Raji (cell line): ENCODE results near the gene DEFB112.

Source experiments
- POLR2A ChIP-seq: IDR thresholded peaks from 2 replicates; pipeline ENCODE4 v1.6.1; 2011; ENCODE audit warnings: low read depth, low read length, control low read depth; ENCODE audit not compliant: insufficient read depth

Gene DEFB112

DNA sequence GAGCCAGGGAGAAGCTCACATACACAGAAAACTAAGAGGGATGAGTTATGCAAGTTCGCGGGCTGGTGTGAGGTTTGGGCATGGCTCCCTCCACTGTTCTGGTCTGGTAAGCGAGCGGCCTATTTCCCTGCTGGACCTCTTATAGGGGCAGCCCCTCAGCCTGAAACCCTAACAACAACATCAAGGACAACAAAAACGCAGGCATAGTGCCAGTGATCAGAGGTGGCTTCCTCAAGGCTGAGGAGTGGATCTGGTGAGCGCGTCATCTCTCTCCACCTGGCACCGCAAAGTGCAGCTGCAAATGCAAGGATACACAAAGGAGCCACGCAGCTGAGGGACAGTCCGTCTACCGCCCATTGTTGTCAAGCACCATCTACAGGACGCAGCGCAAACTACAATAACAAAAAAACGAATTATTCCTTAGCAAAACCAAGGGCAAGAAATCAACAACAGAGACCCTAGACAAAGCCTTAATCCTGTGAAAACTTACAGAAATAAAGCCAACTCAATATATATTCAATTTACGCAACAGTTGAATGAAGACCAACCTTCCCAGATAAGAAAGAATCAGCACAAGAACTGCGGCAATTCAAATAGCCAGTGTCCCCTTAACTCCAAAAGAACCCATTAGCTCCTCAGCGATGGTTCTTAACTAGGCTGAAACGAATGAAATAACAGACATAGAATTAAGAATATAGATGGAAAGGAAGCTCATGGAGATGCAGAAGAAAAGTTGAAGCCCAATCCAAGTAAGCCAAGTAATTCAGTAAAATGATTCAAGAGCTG, 18.8 kb downstream of the DEFB112 start:
- TF ChIP-seq POLR2A, result no peak

GRCh38 chr6:50030350-50030749, 19.4 kb downstream of the DEFB112 start:
- TF ChIP-seq POLR2A, result no peak

- no peak for TF ChIP-seq POLR2A
Measured at GRCh38 chr6:50025258-50025657, 24.5 kb downstream of the DEFB112 start.

GRCh38 chr6:50021894-50022293, 27.8 kb downstream of the DEFB112 start, which contains the start of gene DEFB110:
TSS of gene DEFB110 (minus strand) at chr6:50021994. CDS start at chr6:50021935, 59 bp downstream.
- no peak for TF ChIP-seq POLR2A

- TF ChIP-seq POLR2A, result no peak
Measured at GRCh38 chr6:50007819-50008218, 41.9 kb downstream of the DEFB112 start.

- TF ChIP-seq POLR2A, result no peak
Measured at GRCh38 chr6:50003139-50003538, 46.6 kb downstream of the DEFB112 start.

DNA sequence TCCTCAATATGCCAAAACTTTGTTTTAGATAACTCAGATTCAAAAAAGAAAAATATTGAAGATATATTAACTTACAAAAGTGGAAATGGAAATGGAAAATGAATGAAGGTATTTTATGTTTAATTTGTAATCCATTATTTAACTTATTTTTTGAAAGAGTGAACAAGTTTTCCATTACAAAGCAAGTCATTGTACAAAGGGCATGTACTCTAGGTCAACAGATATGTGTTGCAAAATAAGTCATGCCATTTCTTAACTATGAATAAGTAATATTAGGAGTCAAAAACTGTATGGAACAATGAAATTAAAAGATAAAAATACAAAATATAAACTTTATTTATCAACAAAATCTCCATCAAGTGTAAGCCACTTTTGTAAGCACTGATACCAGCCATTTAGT, 54.5 kb downstream of the DEFB112 start:
- TF ChIP-seq POLR2A, result no peak
